Gastroesophageal sphincter (tissue), 3 donors: Measurements from ENCODE around the gene ZNF599.

Experiments
- CTCF ChIP-seq, 4 experiments: fragments of 200-600 bp in 2 of 4; fragments of 450-650 bp in 2 of 4; sonication (generic) in 1 of 4; IDR thresholded peaks; one replicate each; pipeline ENCODE4 v1.5.1; 2017 to 2019; ENCODE audit warnings: antibody characterized with exemption in 4 of 4, mild to moderate bottlenecking in 2 of 4, moderate library complexity in 2 of 4
- EP300 ChIP-seq: sonication (generic); formaldehyde crosslinking; IDR thresholded peaks from one replicate; pipeline ENCODE4 v1.6.1; 2017; ENCODE audit warnings: antibody characterized with exemption, mild to moderate bottlenecking
- POLR2A ChIP-seq, 2 donors: fragments of 450-650 bp; IDR thresholded peaks; one replicate each; pipeline ENCODE4 v1.6.1; 2017; ENCODE audit warnings: antibody characterized with exemption in 2 of 2, mild to moderate bottlenecking in 2 of 2, moderate library complexity in 1 of 2
- POLR2AphosphoS5 ChIP-seq: sonication (generic); formaldehyde crosslinking; IDR thresholded peaks from one replicate; pipeline ENCODE4 v1.6.1; 2017; ENCODE audit warnings: antibody characterized with exemption

DNA sequence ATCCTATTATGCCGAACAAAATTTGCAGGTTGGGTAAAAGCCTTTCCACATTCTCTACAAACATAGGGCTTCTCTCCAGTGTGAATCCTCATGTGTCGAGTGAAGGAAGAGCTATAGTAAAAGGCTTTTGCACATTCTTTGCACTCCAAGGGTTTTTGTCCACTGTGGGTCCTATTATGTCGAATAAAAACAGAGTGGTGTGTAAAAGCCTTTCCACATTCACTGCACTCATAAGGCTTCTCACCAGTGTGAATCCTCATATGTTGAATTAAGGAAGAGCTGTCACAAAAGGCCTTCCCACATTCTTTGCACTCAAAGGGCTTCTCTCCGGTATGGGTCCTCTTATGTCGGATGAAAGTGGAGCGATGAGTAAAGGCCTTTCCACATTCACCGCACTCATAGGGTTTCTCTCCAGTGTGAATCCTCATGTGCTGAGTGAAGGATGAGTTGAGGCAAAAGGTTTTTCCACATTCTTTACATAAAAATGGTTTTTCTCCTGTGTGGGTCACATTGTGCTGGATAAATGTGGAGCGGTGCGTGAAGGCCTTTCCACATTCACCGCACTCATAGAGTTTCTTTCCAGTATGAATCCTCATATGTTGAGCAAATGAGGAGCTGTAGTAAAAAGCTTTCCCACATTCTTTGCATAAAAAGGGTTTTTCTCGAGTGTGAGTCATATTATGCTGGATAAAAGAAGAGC is 13.6 kb downstream of the ZNF599 start:
- no peak for TF ChIP-seq CTCF (IDR thresholded peaks at IDR 0.05)
- no peak for TF ChIP-seq POLR2A (IDR thresholded peaks at IDR 0.05)
- no peak for TF ChIP-seq POLR2AphosphoS5
- no peak for TF ChIP-seq EP300
